Upper lobe of right lung (tissue), 1 donor: ENCODE measurements around the gene GRIP1. TPM values are rescaled to one million over a fixed set of nuclear protein-coding genes. Genes with fewer than 3 reads are reported as not detected.

Experiments
- ATAC-seq: fragments of 200-7000 bp; cut with Tn5 transposase; one replicate; pipeline ENCODE4 v1.9.1; 2020; ENCODE audit warnings: mild to moderate bottlenecking, moderate library complexity
- DNase-seq: peaks from one replicate; pipeline ENCODE4 v3.0.0-alpha.2; 2020
- H3K27ac ChIP-seq: fragments of 200-600 bp; one replicate; pipeline ENCODE4 v1.8.0; 2022
- H3K27me3 ChIP-seq: fragments of 200-600 bp; one replicate; pipeline ENCODE4 v1.8.0; 2022; ENCODE audit warnings: mild to moderate bottlenecking
- H3K36me3 ChIP-seq: fragments of 200-600 bp; one replicate; pipeline ENCODE4 v1.8.0; 2022
- H3K4me1 ChIP-seq: fragments of 200-600 bp; one replicate; pipeline ENCODE4 v1.8.0; 2022
- H3K4me3 ChIP-seq: fragments of 200-600 bp; one replicate; pipeline ENCODE4 v1.8.0; 2022; ENCODE audit warnings: mild to moderate bottlenecking
- H3K9me3 ChIP-seq: fragments of 200-600 bp; one replicate; pipeline ENCODE4 v1.8.0; 2022
- intact Hi-C: fragments of 100-400 bp; cut with DNase I; formaldehyde crosslinking; loops from one replicate; pipeline ENCODE4 v1.11.0; 2022
- total RNA-seq: library from RNA; stranded (reverse); fragmentation: NEBNext Ultra II Directional; extraction: Animal tissue kit (Norgen Biotek cat#: 25700); gene quantifications from one replicate; pipeline ENCODE4 v1.2.1, GENCODE V29; 2021
- TF ChIP-seq, protein P1 (sequence below): fragments of 200-600 bp; IDR thresholded peaks from one replicate; pipeline ENCODE4 v1.8.0; 2022; ENCODE audit warnings: antibody characterized with exemption
- donor health status: DM: no; HTN: yes; CAD: no; lungs with severe emphysema.

Gene GRIP1
- total RNA-seq, 1 donor from 2014 or later = 5.2 TPM

DNA sequence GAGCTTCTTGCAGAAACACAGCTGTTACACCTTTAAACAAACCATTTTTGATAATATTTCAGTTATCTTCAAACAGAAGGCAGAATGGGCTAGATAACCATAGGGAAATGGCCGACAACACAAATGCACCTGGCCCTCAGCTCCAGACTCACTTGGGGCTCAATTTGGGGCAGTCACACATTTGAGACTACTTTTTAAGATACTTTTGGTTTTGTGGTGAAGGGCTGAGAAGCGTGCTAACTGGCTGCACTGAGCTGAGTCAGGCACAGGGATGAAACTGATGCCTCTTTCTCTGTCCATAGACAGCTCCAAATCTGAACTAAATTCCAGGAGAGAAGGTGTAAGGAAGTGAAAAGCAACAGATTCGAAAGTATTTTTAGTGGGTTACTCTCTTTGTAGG is 18.5 kb upstream of the GRIP1 start:
- ATAC-seq (no peak), DNase-seq (no peak)
- Histone ChIP-seq H3K36me3 (no peaks in the 10 kb centered on the region), H3K4me3 (no peak overlapping the region), H3K9me3 (no peaks in the 10 kb centered on the region), H3K27ac (no peak overlapping the region), H3K4me1 (no peaks in the 10 kb centered on the region), H3K27me3 (peaks cover 10% of the 10 kb centered on the region)
- TF ChIP-seq, protein P1, sequence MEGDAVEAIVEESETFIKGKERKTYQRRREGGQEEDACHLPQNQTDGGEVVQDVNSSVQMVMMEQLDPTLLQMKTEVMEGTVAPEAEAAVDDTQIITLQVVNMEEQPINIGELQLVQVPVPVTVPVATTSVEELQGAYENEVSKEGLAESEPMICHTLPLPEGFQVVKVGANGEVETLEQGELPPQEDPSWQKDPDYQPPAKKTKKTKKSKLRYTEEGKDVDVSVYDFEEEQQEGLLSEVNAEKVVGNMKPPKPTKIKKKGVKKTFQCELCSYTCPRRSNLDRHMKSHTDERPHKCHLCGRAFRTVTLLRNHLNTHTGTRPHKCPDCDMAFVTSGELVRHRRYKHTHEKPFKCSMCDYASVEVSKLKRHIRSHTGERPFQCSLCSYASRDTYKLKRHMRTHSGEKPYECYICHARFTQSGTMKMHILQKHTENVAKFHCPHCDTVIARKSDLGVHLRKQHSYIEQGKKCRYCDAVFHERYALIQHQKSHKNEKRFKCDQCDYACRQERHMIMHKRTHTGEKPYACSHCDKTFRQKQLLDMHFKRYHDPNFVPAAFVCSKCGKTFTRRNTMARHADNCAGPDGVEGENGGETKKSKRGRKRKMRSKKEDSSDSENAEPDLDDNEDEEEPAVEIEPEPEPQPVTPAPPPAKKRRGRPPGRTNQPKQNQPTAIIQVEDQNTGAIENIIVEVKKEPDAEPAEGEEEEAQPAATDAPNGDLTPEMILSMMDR = no peak
- intact Hi-C loops = no loop called here

- H3K9me3 ChIP-seq = no peaks in the 10 kb centered on the region
- H3K36me3 ChIP-seq = no peaks in the 10 kb centered on the region
- no peaks in the 10 kb centered on the region for H3K4me1 ChIP-seq
- DNase-seq = no peak
- no peaks in the 10 kb centered on the region for H3K27me3 ChIP-seq
- TF ChIP-seq, protein P1 = no peak
- ATAC-seq = no peak
- H3K4me3 ChIP-seq = no peak overlapping the region
- H3K27ac ChIP-seq = no peak overlapping the region
- intact Hi-C loops = no loop called here
Measured at GRCh38 chr12:66694666-66695613, 16.1 kb upstream of the GRIP1 start.

GRCh38 chr12:66693901-66694513 is 15.1 kb upstream of the GRIP1 start:
- Histone ChIP-seq H3K36me3 (no peaks in the 10 kb centered on the region), H3K27me3 (no peaks in the 10 kb centered on the region), H3K27ac (no peak overlapping the region), H3K4me1 (no peaks in the 10 kb centered on the region), H3K4me3 (no peak overlapping the region), H3K9me3 (no peaks in the 10 kb centered on the region)
- intact Hi-C loops = no loop called here
- DNase-seq = no peak
- ATAC-seq = peak; percentile 92
- TF ChIP-seq, protein P1 = peak; percentile 58

DNA sequence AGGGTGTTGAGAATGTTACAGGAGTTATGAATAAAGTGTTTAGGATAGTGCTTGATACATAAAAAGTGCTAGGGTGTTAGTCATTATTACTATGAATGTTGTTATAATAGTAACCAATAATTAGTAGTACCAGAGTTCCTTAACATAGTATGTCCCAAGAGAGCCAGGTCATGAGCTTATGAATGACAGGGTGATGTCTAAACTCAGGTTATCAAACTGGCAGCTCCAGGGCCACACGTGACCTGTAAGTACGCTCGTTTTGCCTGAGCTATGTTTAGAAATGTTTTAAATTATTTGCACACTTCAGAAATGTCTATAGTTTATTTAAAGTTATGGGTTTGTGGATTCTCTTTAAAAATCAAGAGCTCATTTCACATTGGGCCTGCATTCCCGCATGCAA is 14.1 kb upstream of the GRIP1 start:
- H3K27me3 ChIP-seq = no peaks in the 10 kb centered on the region
- H3K36me3 ChIP-seq = no peaks in the 10 kb centered on the region
- TF ChIP-seq, protein P1 = no peak
- H3K9me3 ChIP-seq = no peaks in the 10 kb centered on the region
- ATAC-seq (no peak), DNase-seq (no peak)
- intact Hi-C loops = no loop called here
- H3K4me3 ChIP-seq = no peak overlapping the region
- H3K4me1 ChIP-seq = no peaks in the 10 kb centered on the region
- no peak overlapping the region for H3K27ac ChIP-seq

DNA sequence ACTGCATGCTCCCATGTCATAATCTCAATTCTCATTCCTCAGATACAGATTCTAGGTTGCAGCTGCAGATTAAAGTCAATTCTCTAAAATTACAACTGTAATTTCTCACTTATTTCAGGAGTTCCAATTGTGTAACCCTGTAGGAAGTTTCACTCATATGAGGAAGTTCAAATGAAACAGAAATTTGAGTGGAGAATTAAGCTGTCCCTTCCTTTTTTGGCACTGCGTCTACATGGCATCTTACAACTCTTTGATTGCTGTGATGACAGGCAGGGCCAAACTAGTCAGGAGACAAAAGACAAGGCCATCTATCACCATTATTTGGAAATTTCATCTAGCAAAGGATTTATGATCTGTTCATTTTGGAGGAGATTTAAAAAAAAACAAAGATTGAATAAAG is 13.3 kb upstream of the GRIP1 start:
- no peaks in the 10 kb centered on the region for H3K9me3 ChIP-seq
- TF ChIP-seq, protein P1 = no peak
- intact Hi-C loops = no loop called here
- no peaks in the 10 kb centered on the region for H3K27me3 ChIP-seq
- H3K36me3 ChIP-seq = no peaks in the 10 kb centered on the region
- peak; percentile 34 for ATAC-seq
- no peaks in the 10 kb centered on the region for H3K4me1 ChIP-seq
- H3K27ac ChIP-seq = no peak overlapping the region
- no peak for DNase-seq
- no peak overlapping the region for H3K4me3 ChIP-seq
